IMR-90 (cell line): ENCODE data around the gene HRC. TPM values are rescaled to one million over a fixed set of nuclear protein-coding genes. Genes with fewer than 3 reads are reported as not detected.

ENCODE experiments used
- ATAC-seq: fragments of 200-7000 bp; cut with Tn5 transposase; 2 replicates; pipeline ENCODE4 v1.9.1; 2020; ENCODE audit warnings: low read depth, mild to moderate bottlenecking, moderate library complexity
- BruUV-seq: library from RNA; stranded (reverse); fragments of 400-500 nt; replicated peaks from 2 replicates; lab custom pipeline; 2021; lab: Mats Ljungman, UMichigan
- CTCF ChIA-PET: fragments of 300-600 bp; formaldehyde crosslinking; extraction: SDS; loops from one replicate; lab custom pipeline; 2021; ENCODE audit warnings: antibody characterized with exemption; lab: Yijun Ruan, JAX
- POLR2A ChIA-PET: fragments of 300-600 bp; sonication (Branson Sonifier 250); formaldehyde crosslinking; loops from one replicate; lab custom pipeline; 2022; ENCODE audit warnings: antibody characterized with exemption; ENCODE audit not compliant: unreplicated experiment; lab: Charles Lee
- DNase-seq: peaks from one replicate; pipeline ENCODE4 v3.0.0; 2013
- H2AFZ ChIP-seq: replicated peaks from 2 replicates; pipeline ENCODE3; 2013; ENCODE audit warnings: low read length, mild to moderate bottlenecking; ENCODE audit not compliant: poor library complexity
- H2AK5ac ChIP-seq: 2 replicates; pipeline ENCODE4 v1.6.1; 2013; ENCODE audit warnings: low read depth, low read length, inconsistent platforms
- H2AK9ac ChIP-seq: replicated peaks from 2 replicates; pipeline ENCODE3; 2013; ENCODE audit warnings: mild to moderate bottlenecking, low read depth, low read length, moderate library complexity; ENCODE audit not compliant: poor library complexity
- H2BK120ac ChIP-seq: 2 replicates; pipeline ENCODE4 v1.6.1; 2013; ENCODE audit warnings: low read depth, low read length, inconsistent platforms
- H2BK15ac ChIP-seq: 3 replicates; pipeline ENCODE4 v1.6.1; 2013; ENCODE audit warnings: low read depth, low read length, inconsistent platforms
- H2BK20ac ChIP-seq: 2 replicates; pipeline ENCODE4 v1.6.1; 2013; ENCODE audit warnings: low read depth, mild to moderate bottlenecking, inconsistent platforms, low read length, moderate library complexity
- H2BK5ac ChIP-seq: 2 replicates; pipeline ENCODE4 v1.6.1; 2013; ENCODE audit warnings: mild to moderate bottlenecking, low read depth, low read length, inconsistent platforms; ENCODE audit not compliant: poor library complexity, severe bottlenecking
- H3K14ac ChIP-seq: replicated peaks from 2 replicates; pipeline ENCODE4 v1.6.1; 2013; ENCODE audit warnings: low read depth, low read length, inconsistent platforms
- H3K18ac ChIP-seq: 2 replicates; pipeline ENCODE4 v1.6.1; 2013; ENCODE audit warnings: low read depth, low read length, control low read depth
- H3K23ac ChIP-seq: 2 replicates; pipeline ENCODE4 v1.6.1; 2013; ENCODE audit warnings: low read depth, low read length, inconsistent platforms
- H3K27ac ChIP-seq: 2 replicates; pipeline ENCODE4 v1.5.1; 2013; ENCODE audit warnings: mild to moderate bottlenecking, control low read depth, low read length; ENCODE audit not compliant: insufficient read depth
- H3K27me3 ChIP-seq: 2 replicates; pipeline ENCODE4 v1.6.1; 2013; ENCODE audit warnings: low read length; ENCODE audit not compliant: control insufficient read depth, insufficient read depth
- H3K36me3 ChIP-seq: 2 replicates; pipeline ENCODE4 v1.6.1; 2013; ENCODE audit warnings: low read length, mixed read lengths; ENCODE audit not compliant: control insufficient read depth, insufficient read depth
- H3K4ac ChIP-seq: 2 replicates; pipeline ENCODE4 v1.6.1; 2013; ENCODE audit warnings: low read depth, low read length, inconsistent platforms
- H3K4me1 ChIP-seq: 2 replicates; pipeline ENCODE4 v1.6.1; 2013; ENCODE audit warnings: low read length, mixed read lengths; ENCODE audit not compliant: control insufficient read depth, insufficient read depth
- H3K4me2 ChIP-seq: 2 replicates; pipeline ENCODE4 v1.6.1; 2013; ENCODE audit warnings: low read depth, mild to moderate bottlenecking, control low read depth, low read length, moderate library complexity
- H3K4me3 ChIP-seq: 2 replicates; pipeline ENCODE4 v1.5.1; 2013; ENCODE audit warnings: low read depth, mild to moderate bottlenecking, control low read depth, low read length, moderate library complexity; ENCODE audit not compliant: insufficient read depth
- H3K56ac ChIP-seq: 2 replicates; pipeline ENCODE4 v1.6.1; 2013; ENCODE audit warnings: low read length, inconsistent platforms; ENCODE audit not compliant: insufficient read depth; ENCODE audit errors: extremely low read depth
- H3K79me1 ChIP-seq, 2 experiments: 2 replicates each; pipeline ENCODE4 v1.6.1; 2013; ENCODE audit warnings: low read length in 2 of 2, inconsistent platforms in 1 of 2, low read depth in 1 of 2
- H3K9ac ChIP-seq: 2 replicates; pipeline ENCODE4 v1.6.1; 2013; ENCODE audit warnings: low read depth, low read length, control low read depth
- H3K9me1 ChIP-seq: 2 replicates; pipeline ENCODE4 v1.6.1; 2013; ENCODE audit warnings: low read length, inconsistent platforms; ENCODE audit not compliant: insufficient read depth
- H3K9me3 ChIP-seq: 2 replicates; pipeline ENCODE4 v1.6.1; 2013; ENCODE audit warnings: low read length; ENCODE audit not compliant: control insufficient read depth, insufficient read depth
- H4K20me1 ChIP-seq: 2 replicates; pipeline ENCODE4 v1.6.1; 2013; ENCODE audit warnings: low read length, inconsistent platforms; ENCODE audit not compliant: insufficient read depth
- H4K5ac ChIP-seq: 2 replicates; pipeline ENCODE4 v1.6.1; 2013; ENCODE audit warnings: mild to moderate bottlenecking, low read depth, low read length, control low read depth
- H4K8ac ChIP-seq, 2 experiments: 2 replicates each; pipeline ENCODE4 v1.6.1; 2013; ENCODE audit warnings: low read depth in 2 of 2, low read length in 2 of 2, control low read depth in 1 of 2, inconsistent platforms in 1 of 2
- H4K91ac ChIP-seq: 2 replicates; pipeline ENCODE4 v1.6.1; 2013; ENCODE audit warnings: low read depth, low read length, inconsistent platforms; ENCODE audit not compliant: insufficient read depth
- CEBPB ChIP-seq: IDR thresholded peaks from 2 replicates; pipeline ENCODE4 v1.6.1; 2012; ENCODE audit warnings: low read depth, low read length, improper control_type of control experiment
- CHD1 ChIP-seq: IDR thresholded peaks from 2 replicates; pipeline ENCODE4 v1.6.1; 2012; ENCODE audit warnings: low read depth, low read length, improper control_type of control experiment
- POLR2A ChIP-seq: IDR thresholded peaks from 2 replicates; pipeline ENCODE4 v1.6.1; 2012; ENCODE audit warnings: mild to moderate bottlenecking, low read depth, low read length
- RAD21 ChIP-seq: IDR thresholded peaks from 2 replicates; pipeline ENCODE4 v1.6.1; 2012; ENCODE audit warnings: low read length, improper control_type of control experiment
- WGBS, 2 experiments: methylation state at CpG; one replicate each; pipeline versions ENCODE4 v1.1.5 to v1.1.7; 2013; ENCODE audit warnings: missing lambda C conversion rate in 2 of 2; ENCODE audit not compliant: insufficient read length in 1 of 2; ENCODE audit errors: extremely low coverage in 2 of 2; 5-methylcytosine and 5-hydroxymethylcytosine counted together
- dilution Hi-C: fragments of 300-500 bp; cut with HindIII; formaldehyde crosslinking; loops from one replicate; pipeline ENCODE4 v1.14.3; 2018; ENCODE audit warnings: low sequenced_read_pairs; ENCODE audit not compliant: unreplicated experiment
- in situ Hi-C: fragments of 300-500 bp; cut with MboI; formaldehyde crosslinking; loops from 3 replicates; pipeline ENCODE4 v1.14.3; 2019; ENCODE audit warnings: low sequenced_read_pairs, inconsistent platforms, mixed read lengths
- intact Hi-C: fragments of 100-400 bp; cut with micrococcal nuclease; formaldehyde crosslinking; loops from 2 replicates; pipeline ENCODE4 v1.10.0; 2022
- polyA plus RNA-seq, 3 experiments: library from polyadenylated mRNA; depleted of rRNA; stranded (reverse); fragments of >200 nt; gene quantifications; 2 replicates each; pipeline ENCODE4 v1.2.3, GENCODE V29; 2012; ENCODE audit warnings: low replicate concordance in 1 of 3
- total RNA-seq: library from RNA; depleted of rRNA; stranded (reverse); fragments of >200 nt; gene quantifications from 2 replicates; pipeline ENCODE4 v1.2.3, GENCODE V29; 2012; rRNA removed
- TF ChIP-seq, protein P1 (sequence below): fragments of 150-350 bp; IDR thresholded peaks from 2 replicates; pipeline ENCODE4 v1.6.1; 2016; ENCODE audit warnings: low read depth, mild to moderate bottlenecking, low read length, moderate library complexity, borderline replicate concordance

The HRC gene
- total and polyA plus RNA-seq, 2 of the 4 experiments (the other 2 are of a cell fraction), result 0.03 TPM; not detected in 1

- peaks cover 80% of the 10 kb centered on the region for H3K36me3 ChIP-seq
- H4K8ac ChIP-seq, result no peak overlapping the region
- no peak overlapping the region for H2AK9ac ChIP-seq
- H2BK120ac ChIP-seq, result no peak overlapping the region
- no peak overlapping the region for H2BK5ac ChIP-seq
- no peak for TF ChIP-seq CHD1
- no peak for TF ChIP-seq RAD21
- no peak for TF ChIP-seq CEBPB
- TF ChIP-seq, protein P1, sequence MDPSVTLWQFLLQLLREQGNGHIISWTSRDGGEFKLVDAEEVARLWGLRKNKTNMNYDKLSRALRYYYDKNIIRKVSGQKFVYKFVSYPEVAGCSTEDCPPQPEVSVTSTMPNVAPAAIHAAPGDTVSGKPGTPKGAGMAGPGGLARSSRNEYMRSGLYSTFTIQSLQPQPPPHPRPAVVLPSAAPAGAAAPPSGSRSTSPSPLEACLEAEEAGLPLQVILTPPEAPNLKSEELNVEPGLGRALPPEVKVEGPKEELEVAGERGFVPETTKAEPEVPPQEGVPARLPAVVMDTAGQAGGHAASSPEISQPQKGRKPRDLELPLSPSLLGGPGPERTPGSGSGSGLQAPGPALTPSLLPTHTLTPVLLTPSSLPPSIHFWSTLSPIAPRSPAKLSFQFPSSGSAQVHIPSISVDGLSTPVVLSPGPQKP, result no peak
- no peak for TF ChIP-seq POLR2A
- no TSS peak for BruUV-seq
- H4K20me1 ChIP-seq, result peaks cover 61% of the 10 kb centered on the region
- no peak overlapping the region for H4K5ac ChIP-seq
- no peak overlapping the region for H3K9ac ChIP-seq
- in situ Hi-C loops, result no loop called here
- ChIA-PET POLR2A (no interaction called here), CTCF (no interaction called here)
- no peak overlapping the region for H2AFZ ChIP-seq
- H4K91ac ChIP-seq, result no peak overlapping the region
- H2BK15ac ChIP-seq, result no peak overlapping the region
- H3K79me1 ChIP-seq, result peaks cover 34 to 67% of the 10 kb centered on the region in 2 experiments
- no peak overlapping the region for H3K23ac ChIP-seq
- no peak overlapping the region for H3K14ac ChIP-seq
- ATAC-seq (no peak), DNase-seq (no peak)
- H3K4ac ChIP-seq, result no peak overlapping the region
- H3K9me3 ChIP-seq, result no peaks in the 10 kb centered on the region
- H2BK20ac ChIP-seq, result no peak overlapping the region
- H3K27ac ChIP-seq, result no peak overlapping the region
- no peaks in the 10 kb centered on the region for H3K27me3 ChIP-seq
- H3K9me1 ChIP-seq, result no peaks in the 10 kb centered on the region
- intact Hi-C loops, result no loop called here
- no peak overlapping the region for H3K56ac ChIP-seq
- 85% methylated on average over 8 of the region's 12 CpGs; no CpG with 5 or more reads in 1 of the 2 experiments for WGBS, 2 experiments
- no peak overlapping the region for H2AK5ac ChIP-seq
- H3K18ac ChIP-seq, result no peak overlapping the region
- no peak overlapping the region for H3K4me3 ChIP-seq
- dilution Hi-C loops, result no loop called here
- no peaks in the 10 kb centered on the region for H3K4me1 ChIP-seq
- H3K4me2 ChIP-seq, result no peak overlapping the region
Observed at GRCh38 chr19:49102303-49102702, 52.9 kb downstream of the HRC start.

Other genes starting within 250 kb of the HRC start
- 0.28 and 0.36 TPM in 2 replicates for gene DHDH, start 221.7 kb downstream of the HRC start, total RNA-seq
- gene DHDH, start 221.7 kb downstream of the HRC start, polyA plus RNA-seq (2012; rRNA removed), result 0.33 and 0.53 TPM in 2 replicates
- 23.3 and 26.1 TPM in 2 replicates for gene BAX, start 200.5 kb downstream of the HRC start, total RNA-seq
- 169 and 181 TPM in 2 replicates for gene BAX, start 200.5 kb downstream of the HRC start, polyA plus RNA-seq (2012; rRNA removed)
- gene FTL, start 190.1 kb downstream of the HRC start, total RNA-seq, result 913 and 1,057 TPM in 2 replicates
- 2,766 and 2,944 TPM in 2 replicates for gene FTL, start 190.1 kb downstream of the HRC start, polyA plus RNA-seq (2012; rRNA removed)
- 36.1 and 38.7 TPM in 2 replicates for gene GYS1, start 162.1 kb downstream of the HRC start, total RNA-seq
- 72.2 and 74.8 TPM in 2 replicates for gene GYS1, start 162.1 kb downstream of the HRC start, polyA plus RNA-seq (2012; rRNA removed)
- gene RUVBL2, start 161.5 kb downstream of the HRC start, total RNA-seq, result 354 and 391 TPM in 2 replicates
- gene RUVBL2, start 161.5 kb downstream of the HRC start, polyA plus RNA-seq (2012; rRNA removed), result 196 and 225 TPM in 2 replicates
- gene LHB, start 138.3 kb downstream of the HRC start, total RNA-seq, result not detected in 2 replicates
- not detected in 2 replicates for gene LHB, start 138.3 kb downstream of the HRC start, polyA plus RNA-seq (2012; rRNA removed)
- gene CGB3, start 131.1 kb downstream of the HRC start, total RNA-seq, result not detected in 2 replicates
- gene CGB3, start 131.1 kb downstream of the HRC start, polyA plus RNA-seq (2012; rRNA removed), result not detected in 2 replicates
- not detected in 2 replicates for gene CGB2, start 123.5 kb downstream of the HRC start, total RNA-seq
- not detected in 2 replicates for gene CGB2, start 123.5 kb downstream of the HRC start, polyA plus RNA-seq (2012; rRNA removed)
- not detected in 2 replicates for gene CGB1, start 118.5 kb downstream of the HRC start, total RNA-seq
- gene CGB1, start 118.5 kb downstream of the HRC start, polyA plus RNA-seq (2012; rRNA removed), result not detected in 2 replicates
- gene CGB5, start 111.5 kb downstream of the HRC start, total RNA-seq, result not detected in 2 replicates
- gene CGB5, start 111.5 kb downstream of the HRC start, polyA plus RNA-seq (2012; rRNA removed), result not detected in 2 replicates
- not detected in 2 replicates for gene CGB8, start 106.3 kb downstream of the HRC start, total RNA-seq
- gene CGB8, start 106.3 kb downstream of the HRC start, polyA plus RNA-seq (2012; rRNA removed), result 0.47 and 0.48 TPM in 2 replicates
- gene CGB7, start 97.6 kb downstream of the HRC start, total RNA-seq, result not detected in 2 replicates
- 1.7 and 1.9 TPM in 2 replicates for gene CGB7, start 97.6 kb downstream of the HRC start, polyA plus RNA-seq (2012; rRNA removed)
- gene NTF4, start 90.6 kb downstream of the HRC start, total RNA-seq, result 0.18 TPM in 1 of 2 replicates, not detected in the other
- gene NTF4, start 90.6 kb downstream of the HRC start, polyA plus RNA-seq (2012; rRNA removed), result 0.09 and 0.11 TPM in 2 replicates
- gene KCNA7, start 82.7 kb downstream of the HRC start, total RNA-seq, result not detected in 2 replicates
- gene KCNA7, start 82.7 kb downstream of the HRC start, polyA plus RNA-seq (2012; rRNA removed), result 0.02 TPM in 1 of 2 replicates, not detected in the other
- gene SNRNP70, start 69.9 kb downstream of the HRC start, total RNA-seq, result 72.8 and 81.4 TPM in 2 replicates
- 200 and 344 TPM in 2 replicates for gene SNRNP70, start 69.9 kb downstream of the HRC start, polyA plus RNA-seq (2012; rRNA removed)
- 2.8 and 3.8 TPM in 2 replicates for gene LIN7B, start 41.0 kb downstream of the HRC start, total RNA-seq
- gene LIN7B, start 41.0 kb downstream of the HRC start, polyA plus RNA-seq (2012; rRNA removed), result 8.0 and 9.9 TPM in 2 replicates
- gene C19orf73, start 36.3 kb downstream of the HRC start, total RNA-seq, result 0.28 TPM in 1 of 2 replicates, not detected in the other
- gene C19orf73, start 36.3 kb downstream of the HRC start, polyA plus RNA-seq (2012; rRNA removed), result 1.2 and 2.0 TPM in 2 replicates
- 0.83 and 0.90 TPM in 2 replicates for gene PPFIA3, start 35.9 kb downstream of the HRC start, total RNA-seq
- 1.9 and 2.4 TPM in 2 replicates for gene PPFIA3, start 35.9 kb downstream of the HRC start, polyA plus RNA-seq (2012; rRNA removed)
- 1.9 and 2.2 TPM in 2 replicates for gene TRPM4, start 2.4 kb upstream of the HRC start, total RNA-seq
- 17.4 and 19.7 TPM in 2 replicates for gene TRPM4, start 2.4 kb upstream of the HRC start, polyA plus RNA-seq (2012; rRNA removed)
- under 0.01 and 0.18 TPM in 2 replicates for gene SLC6A16, start 169.8 kb upstream of the HRC start, total RNA-seq
- gene SLC6A16, start 169.8 kb upstream of the HRC start, polyA plus RNA-seq (2012; rRNA removed), result 0.76 and 0.89 TPM in 2 replicates
- gene CD37, start 180.0 kb upstream of the HRC start, total RNA-seq, result not detected in 2 replicates
- gene CD37, start 180.0 kb upstream of the HRC start, polyA plus RNA-seq (2012; rRNA removed), result not detected in 2 replicates
- gene TEAD2, start 207.0 kb upstream of the HRC start, total RNA-seq, result 30.8 and 31.7 TPM in 2 replicates
- 33.6 and 37.6 TPM in 2 replicates for gene TEAD2, start 207.0 kb upstream of the HRC start, polyA plus RNA-seq (2012; rRNA removed)
- not detected in 2 replicates for gene DKKL1, start 208.5 kb upstream of the HRC start, total RNA-seq
- 0.67 TPM in 2 replicates for gene DKKL1, start 208.5 kb upstream of the HRC start, polyA plus RNA-seq (2012; rRNA removed)
- not detected in 2 replicates for gene KASH5, start 232.9 kb upstream of the HRC start, total RNA-seq
- not detected in 2 replicates for gene KASH5, start 232.9 kb upstream of the HRC start, polyA plus RNA-seq (2012; rRNA removed)